T47D (cell line): ENCODE measurements around the gene ITPR1.

ENCODE experiments used
- DNase-seq, 2 experiments: peaks; one replicate each; pipeline versions ENCODE4 v3.0.0 to v3.0.0-alpha.2; 2011 to 2012; ENCODE audit warnings: low read depth in 1 of 2, low spot score in 1 of 2
- JUND ChIP-seq: IDR thresholded peaks from 2 replicates; pipeline ENCODE4 v1.6.1; 2012; ENCODE audit warnings: low read depth
- in situ Hi-C: cut with HindIII; loops from 2 replicates; pipeline ENCODE4 v1.10.0; 2016; ENCODE audit warnings: low sequenced_read_pairs, low pct_unique_long_range_greater_than_20kb

Gene ITPR1

DNA sequence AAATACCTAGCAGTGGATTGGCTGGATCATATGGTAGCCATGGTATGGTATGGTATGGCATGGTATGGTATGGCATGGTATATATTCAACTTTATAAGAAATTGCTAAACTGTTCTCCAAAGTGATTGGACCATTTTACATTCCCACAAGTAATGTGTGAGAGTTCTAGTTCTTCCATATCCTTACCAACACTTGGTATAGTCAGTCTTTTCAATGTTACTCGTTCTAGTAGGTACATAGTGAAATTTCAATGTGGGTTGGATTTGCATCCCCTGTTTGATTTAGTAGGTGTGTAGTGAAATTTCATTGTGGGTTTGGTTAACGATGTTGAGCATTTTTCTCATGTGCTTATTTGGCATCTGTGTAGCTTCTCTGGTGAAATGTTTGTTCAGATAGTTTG, 154.3 kb downstream of the ITPR1 start:
- TF ChIP-seq JUND: no peak
- in situ Hi-C loops: no loop called here
- DNase-seq: no peak

DNA sequence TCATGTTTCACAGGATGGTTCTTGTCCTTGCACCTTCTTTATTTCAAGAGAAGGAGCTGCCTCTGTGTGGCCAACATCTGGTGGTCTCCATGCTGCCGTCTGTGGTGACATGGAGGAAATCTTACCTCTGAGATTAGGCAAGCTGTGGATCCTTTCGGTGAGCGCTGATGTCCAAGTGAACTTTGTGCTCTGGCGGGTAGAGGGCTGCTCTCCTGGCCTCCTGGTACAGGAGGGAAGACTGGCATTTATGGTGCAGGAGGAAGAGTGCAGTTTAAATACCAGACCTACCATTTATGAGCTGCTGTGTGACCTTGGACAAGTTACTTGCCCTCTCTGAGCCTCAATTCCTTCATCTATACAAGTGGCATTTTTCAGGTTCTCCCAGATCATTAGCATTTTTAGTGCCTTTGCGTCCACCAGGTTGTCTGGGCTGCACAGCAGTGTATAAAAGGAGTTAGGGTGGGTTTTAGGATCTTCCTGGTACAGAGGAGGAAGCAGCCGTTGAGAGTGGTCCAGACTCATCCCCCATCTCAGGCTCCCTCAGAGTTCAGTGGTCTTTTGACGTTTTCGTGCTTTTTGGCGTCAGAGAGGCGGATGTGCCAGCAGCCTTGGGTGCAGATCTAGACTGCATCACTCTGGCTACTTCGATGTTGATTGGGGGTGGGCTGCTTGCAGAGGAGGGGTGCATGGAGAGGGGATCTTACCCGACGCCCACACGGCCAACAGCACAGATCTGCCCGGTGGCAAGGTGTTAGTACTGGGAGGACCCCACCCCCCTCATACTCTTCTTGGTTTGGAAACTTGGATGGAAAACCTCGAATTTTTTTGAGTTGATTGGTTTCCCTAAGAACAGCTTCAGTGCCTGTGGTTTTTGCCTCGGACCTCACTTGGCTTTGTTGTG, 162.2 kb downstream of the ITPR1 start:
- TF ChIP-seq JUND: no peak
- no peak for DNase-seq
- in situ Hi-C loops: no loop called here

- peak; percentile 55 to 91 for DNase-seq
- no peak for TF ChIP-seq JUND
- in situ Hi-C loops: no loop called here
Observed at GRCh38 chr3:4656059-4656458, 162.9 kb downstream of the ITPR1 start.

- no peak for DNase-seq
- TF ChIP-seq JUND: no peak
- in situ Hi-C loops: no loop called here
Observed at GRCh38 chr3:4656626-4657328, 163.6 kb downstream of the ITPR1 start.

- in situ Hi-C loops: no loop called here
Observed at GRCh38 chr3:4660936-4661335, 167.8 kb downstream of the ITPR1 start.

GRCh38 chr3:4664412-4664811, 171.3 kb downstream of the ITPR1 start:
- no peak for TF ChIP-seq JUND
- DNase-seq: no peak
- in situ Hi-C loops: no loop called here

More at GRCh38 chr3:4660936-4661335, 167.8 kb downstream of the ITPR1 start:
- DNase-seq: no peak
- TF ChIP-seq JUND: no peak

DNA sequence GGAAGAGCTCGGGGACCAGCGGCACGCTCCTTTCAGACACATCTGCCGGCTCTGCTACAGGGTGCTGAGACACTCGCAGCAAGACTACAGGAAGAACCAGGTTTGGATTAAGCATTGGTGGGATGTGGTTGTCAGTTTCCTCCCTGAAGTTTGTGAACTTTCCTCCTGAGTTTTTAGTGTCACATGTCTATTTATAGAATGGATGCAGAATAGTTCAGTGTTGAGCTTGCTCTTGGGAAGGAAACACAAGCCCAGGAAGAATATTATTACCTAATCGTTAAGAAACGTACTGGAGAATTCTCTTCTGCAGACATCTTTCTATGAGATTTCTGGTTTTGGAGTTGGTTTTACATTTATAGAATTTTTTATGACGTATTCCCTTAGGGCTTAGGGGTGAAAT, 172.0 kb downstream of the ITPR1 start:
- no peak for DNase-seq
- in situ Hi-C loops: no loop called here
- TF ChIP-seq JUND: no peak

GRCh38 chr3:4666071-4666470, 172.9 kb downstream of the ITPR1 start:
- no peak for DNase-seq
- in situ Hi-C loops: no loop called here
- no peak for TF ChIP-seq JUND

- in situ Hi-C loops: no loop called here
- TF ChIP-seq JUND: no peak
- DNase-seq: peak; percentile 28 to 77
Observed at GRCh38 chr3:4670352-4670751, 177.2 kb downstream of the ITPR1 start.

DNA sequence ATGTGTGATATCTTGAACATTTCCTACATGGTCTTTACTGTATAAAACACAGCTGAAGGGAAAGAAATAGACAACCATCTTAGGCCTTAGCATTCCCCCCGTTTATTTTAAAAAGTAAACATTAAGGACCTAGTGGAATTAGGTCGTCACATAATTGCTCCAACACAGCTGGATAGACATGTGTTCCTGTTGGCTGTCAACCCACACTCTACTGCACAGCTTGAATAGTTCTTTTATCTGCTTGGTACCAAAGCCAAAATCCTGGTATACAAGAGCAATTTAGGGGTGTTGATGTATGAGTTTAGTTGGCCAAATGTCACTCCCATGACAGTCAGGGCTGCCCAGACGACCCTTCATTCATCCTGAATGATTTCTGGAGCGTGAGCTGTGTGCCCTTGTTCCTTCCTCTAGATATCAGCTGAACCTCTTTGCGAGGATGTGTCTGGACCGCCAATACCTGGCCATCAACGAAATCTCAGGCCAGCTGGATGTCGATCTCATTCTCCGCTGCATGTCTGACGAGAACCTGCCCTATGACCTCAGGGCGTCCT, 179.7 kb downstream of the ITPR1 start:
- TF ChIP-seq JUND: no peak
- in situ Hi-C loops: no loop called here
- no peak for DNase-seq

DNA sequence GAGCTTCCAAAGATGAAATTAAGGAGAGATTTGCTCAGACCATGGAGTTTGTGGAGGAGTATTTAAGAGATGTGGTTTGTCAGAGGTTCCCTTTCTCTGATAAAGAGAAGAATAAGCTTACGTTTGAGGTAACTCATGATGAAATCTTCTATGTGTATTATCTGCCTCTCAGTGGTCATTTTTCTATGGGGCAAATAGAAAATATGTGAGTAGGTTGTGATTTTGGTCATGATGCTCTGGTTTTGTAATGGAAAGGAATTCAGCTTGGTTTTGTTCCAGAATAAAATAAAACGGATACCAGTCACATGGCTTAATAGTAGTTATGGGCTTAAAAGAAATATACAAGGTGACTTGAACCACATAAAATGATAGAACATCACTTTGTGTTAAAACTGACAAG, 181.1 kb downstream of the ITPR1 start:
- DNase-seq: no peak
- in situ Hi-C loops: no loop called here
- TF ChIP-seq JUND: no peak

- DNase-seq: no peak
- TF ChIP-seq JUND: no peak
- in situ Hi-C loops: no loop called here
Observed at GRCh38 chr3:4675704-4676103, 182.6 kb downstream of the ITPR1 start.

GRCh38 chr3:4678320-4678719, 185.2 kb downstream of the ITPR1 start:
- no peak for DNase-seq
- in situ Hi-C loops: no loop called here
- TF ChIP-seq JUND: no peak
